Gastrocnemius medialis (tissue), 4 donors: ENCODE results near the gene SLC18B1.

Experiments used
- POLR2A ChIP-seq, 2 donors: fragments of 450-650 bp; IDR thresholded peaks; one replicate each; pipeline ENCODE4 v1.6.1; 2017; ENCODE audit warnings: antibody characterized with exemption in 2 of 2, mild to moderate bottlenecking in 2 of 2, moderate library complexity in 2 of 2
- TF ChIP-seq, protein P1 (sequence below), 5 experiments: fragments of 450-650 bp in 3 of 5; fragments of 200-600 bp in 2 of 5; sonication (generic) in 2 of 5; IDR thresholded peaks in 4 of 5; conservative IDR thresholded peaks in 1 of 5; 1 replicate in 4 of 5; 2 replicates in 1 of 5; pipeline ENCODE4 v1.5.1; 2016 to 2019; ENCODE audit warnings: antibody characterized with exemption in 5 of 5, mild to moderate bottlenecking in 3 of 5, moderate library complexity in 3 of 5

DNA sequence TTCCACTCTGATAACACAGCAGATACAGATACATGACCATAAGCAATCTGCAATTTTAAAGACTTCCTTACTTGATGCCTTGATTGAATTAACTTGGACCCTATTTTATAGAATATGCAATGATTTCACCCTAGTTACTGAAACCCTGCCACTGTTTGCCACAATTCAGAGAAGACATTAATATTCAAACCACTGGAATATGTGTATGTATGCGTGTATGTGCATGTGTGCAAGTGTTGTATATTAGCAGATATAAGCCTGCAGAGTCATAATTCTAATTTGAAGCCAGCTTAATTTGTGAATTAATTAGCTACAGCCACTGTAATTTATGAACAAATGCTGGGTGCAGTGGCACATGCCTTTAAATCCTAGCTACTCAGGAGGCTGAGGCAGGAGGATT is 50.0 kb downstream of the SLC18B1 start:
- TF ChIP-seq, protein P1, sequence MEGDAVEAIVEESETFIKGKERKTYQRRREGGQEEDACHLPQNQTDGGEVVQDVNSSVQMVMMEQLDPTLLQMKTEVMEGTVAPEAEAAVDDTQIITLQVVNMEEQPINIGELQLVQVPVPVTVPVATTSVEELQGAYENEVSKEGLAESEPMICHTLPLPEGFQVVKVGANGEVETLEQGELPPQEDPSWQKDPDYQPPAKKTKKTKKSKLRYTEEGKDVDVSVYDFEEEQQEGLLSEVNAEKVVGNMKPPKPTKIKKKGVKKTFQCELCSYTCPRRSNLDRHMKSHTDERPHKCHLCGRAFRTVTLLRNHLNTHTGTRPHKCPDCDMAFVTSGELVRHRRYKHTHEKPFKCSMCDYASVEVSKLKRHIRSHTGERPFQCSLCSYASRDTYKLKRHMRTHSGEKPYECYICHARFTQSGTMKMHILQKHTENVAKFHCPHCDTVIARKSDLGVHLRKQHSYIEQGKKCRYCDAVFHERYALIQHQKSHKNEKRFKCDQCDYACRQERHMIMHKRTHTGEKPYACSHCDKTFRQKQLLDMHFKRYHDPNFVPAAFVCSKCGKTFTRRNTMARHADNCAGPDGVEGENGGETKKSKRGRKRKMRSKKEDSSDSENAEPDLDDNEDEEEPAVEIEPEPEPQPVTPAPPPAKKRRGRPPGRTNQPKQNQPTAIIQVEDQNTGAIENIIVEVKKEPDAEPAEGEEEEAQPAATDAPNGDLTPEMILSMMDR (IDR thresholded peaks at IDR 0.05 in 4 of 5, conservative IDR thresholded peaks at IDR 0.05 in 1 of 5): no peak
- no peak for TF ChIP-seq POLR2A (IDR thresholded peaks at IDR 0.05)
